B cell (primary cell): ENCODE results near the gene POLR1G.

Experiments used
- CTCF ChIP-seq: fragments of 200-600 bp; IDR thresholded peaks from one replicate; pipeline ENCODE4 v1.8.0; 2022; ENCODE audit warnings: antibody characterized with exemption, mild to moderate bottlenecking
- EZH2 ChIP-seq: IDR thresholded peaks from 2 replicates; pipeline ENCODE4 v1.6.1; 2012; ENCODE audit warnings: borderline replicate concordance, low read depth, mild to moderate bottlenecking, moderate library complexity, low read length; ENCODE audit not compliant: insufficient read depth, poor library complexity, severe bottlenecking

GRCh38 chr19:45423589-45424190 lies 17.2 kb downstream of the POLR1G start, which contains the start of gene ERCC1:
- TF ChIP-seq CTCF = no peak
- no peak for TF ChIP-seq EZH2
